ENCODE data around the gene DAAM1. TPM values are rescaled to one million over a fixed set of nuclear protein-coding genes. Genes with fewer than 3 reads are reported as not detected.

Gene DAAM1
- total RNA-seq, 1 donor from 2014 or later: 67.6 TPM

- H3K9me3 ChIP-seq: no peaks in the 10 kb centered on the region
- H3K4me3 ChIP-seq: no peak overlapping the region
- no peaks in the 10 kb centered on the region for H3K27me3 ChIP-seq
- intact Hi-C loops (cut with DNase I): no loop called here
- no peak for DNase-seq (ENCODE audit: low spot score in 2 of 2)
- TF ChIP-seq CTCF (IDR thresholded peaks at IDR 0.05): no peak
- no peaks in the 10 kb centered on the region for H3K36me3 ChIP-seq
- peaks cover 4 to 8% of the 10 kb centered on the region in 2 donors for H3K4me1 ChIP-seq
- no peak overlapping the region for H3K27ac ChIP-seq
Observed at GRCh38 chr14:59417311-59417710, 228.8 kb downstream of the DAAM1 start.

- Histone ChIP-seq H3K9me3 (no peaks in the 10 kb centered on the region), H3K27me3 (no peaks in the 10 kb centered on the region), H3K4me1 (peaks cover 7 to 19% of the 10 kb centered on the region in 2 donors), H3K4me3 (no peak overlapping the region), H3K27ac (peak overlapping the region; percentile 62 to 74), H3K36me3 (no peaks in the 10 kb centered on the region)
- intact Hi-C loops (cut with DNase I): no loop called here
- no peak for DNase-seq (ENCODE audit: low spot score in 2 of 2)
- no peak for TF ChIP-seq CTCF (IDR thresholded peaks at IDR 0.05)
Observed at GRCh38 chr14:59419303-59419702, 230.8 kb downstream of the DAAM1 start.
